HCEC 1CT (cell line): ENCODE measurements around the gene SLC43A1.
A peak's percentile ranks its signal among the peaks of the same experiment; 100 is the strongest.

Experiments used
- DNase-seq: peaks from one replicate; pipeline ENCODE4 v3.0.0-alpha.2; 2017

SLC43A1 gene

GRCh38 chr11:57527056-57527631 is 11.6 kb upstream of the SLC43A1 start:
- peak; percentile 50 for DNase-seq

- DNase-seq: no peak
Observed at GRCh38 chr11:57523419-57523818, 7.9 kb upstream of the SLC43A1 start.

DNA sequence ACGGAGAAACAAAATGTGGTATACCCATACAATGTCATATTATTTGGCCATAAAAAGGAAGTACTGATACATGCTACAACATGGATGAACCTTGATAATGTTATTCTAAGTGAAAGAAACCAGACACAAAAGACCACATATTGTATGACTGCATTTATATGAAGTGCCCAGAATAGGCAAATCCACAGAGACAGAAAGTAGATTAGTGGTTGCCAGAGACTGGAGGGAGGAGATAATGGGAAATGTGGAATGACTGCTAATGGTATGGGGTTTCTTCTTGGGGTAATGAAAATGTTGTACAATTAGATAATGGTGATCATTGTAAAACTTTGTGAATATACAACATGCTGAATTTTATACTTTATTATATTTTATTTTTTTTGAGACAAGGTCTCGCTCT is 5.6 kb upstream of the SLC43A1 start:
- DNase-seq: no peak

DNA sequence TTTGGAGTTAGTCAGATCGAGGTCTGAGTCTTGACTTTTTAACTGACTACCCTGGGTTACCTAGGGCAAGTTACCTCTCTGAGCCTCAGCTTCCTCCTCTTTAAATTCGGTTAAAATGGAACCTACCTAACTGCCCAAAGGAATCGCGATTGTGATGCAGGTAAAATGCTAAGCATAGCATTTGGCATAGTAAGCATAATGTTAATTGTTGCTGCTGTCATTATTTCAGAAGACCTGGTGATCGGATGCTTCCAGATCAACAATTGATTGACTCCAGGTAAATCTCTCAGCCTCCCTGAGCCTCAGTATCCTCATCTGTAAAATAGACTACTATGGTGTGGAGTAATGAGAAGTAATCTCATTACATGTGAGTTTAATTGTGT is 550 bp upstream of the SLC43A1 start:
- DNase-seq: no peak

GRCh38 chr11:57514538-57515331 is 767 bp downstream of the SLC43A1 start:
- peak; percentile 30 for DNase-seq

- peak; percentile 13 for DNase-seq
Observed at GRCh38 chr11:57513911-57514537, 1.5 kb downstream of the SLC43A1 start.

DNA sequence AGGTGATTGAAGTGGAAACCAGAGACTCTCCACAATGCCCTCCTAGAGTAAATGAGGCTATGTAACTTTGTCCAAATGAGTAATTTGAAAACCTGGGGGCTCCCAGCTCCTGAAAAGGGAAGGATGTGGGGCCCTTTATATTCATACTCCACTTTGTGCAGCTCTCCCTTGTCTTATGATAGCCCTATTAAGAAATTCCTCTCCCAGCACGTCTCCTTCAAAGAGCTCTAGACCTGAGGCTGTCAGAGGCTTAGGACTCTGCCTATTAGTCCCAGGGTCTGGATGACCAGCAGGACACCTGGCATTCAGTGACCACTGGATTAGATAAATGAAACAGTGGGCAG is 2.1 kb downstream of the SLC43A1 start:
- no peak for DNase-seq

GRCh38 chr11:57512646-57513451 is 2.7 kb downstream of the SLC43A1 start:
- no peak for DNase-seq

DNA sequence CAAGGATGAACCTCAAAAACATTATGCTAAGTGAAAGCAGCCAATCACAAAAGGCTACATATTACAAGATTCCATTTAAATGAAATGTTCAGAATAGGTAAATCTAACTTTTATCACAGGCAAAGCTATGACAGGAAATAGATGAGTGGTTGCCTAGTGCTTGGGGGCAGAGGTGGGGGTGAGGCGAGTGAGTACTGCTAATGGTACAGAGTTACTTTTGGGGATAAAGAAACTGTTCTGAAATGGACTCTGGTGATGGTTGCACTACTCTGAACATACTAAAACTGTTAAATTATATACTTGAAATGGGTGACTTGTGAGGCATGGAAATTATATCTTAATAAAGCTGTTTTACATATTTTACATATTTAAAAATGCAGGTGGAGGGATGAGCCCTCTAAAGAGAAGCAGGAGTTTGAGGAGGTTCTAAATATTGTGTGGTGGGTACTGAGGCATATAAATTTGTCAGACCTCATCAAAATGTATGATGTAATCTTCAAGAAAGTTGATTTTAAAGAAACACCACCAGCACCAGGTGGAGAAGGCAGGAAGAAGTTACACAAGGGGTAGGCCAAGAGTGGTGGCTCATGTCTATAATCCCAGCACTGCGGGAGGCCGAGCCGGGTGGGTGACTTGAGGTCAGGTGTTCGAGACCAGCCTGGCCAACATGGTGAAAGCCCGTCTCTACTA is 3.6 kb downstream of the SLC43A1 start:
- DNase-seq: no peak

GRCh38 chr11:57508341-57509170 is 6.9 kb downstream of the SLC43A1 start:
- no peak for DNase-seq

DNA sequence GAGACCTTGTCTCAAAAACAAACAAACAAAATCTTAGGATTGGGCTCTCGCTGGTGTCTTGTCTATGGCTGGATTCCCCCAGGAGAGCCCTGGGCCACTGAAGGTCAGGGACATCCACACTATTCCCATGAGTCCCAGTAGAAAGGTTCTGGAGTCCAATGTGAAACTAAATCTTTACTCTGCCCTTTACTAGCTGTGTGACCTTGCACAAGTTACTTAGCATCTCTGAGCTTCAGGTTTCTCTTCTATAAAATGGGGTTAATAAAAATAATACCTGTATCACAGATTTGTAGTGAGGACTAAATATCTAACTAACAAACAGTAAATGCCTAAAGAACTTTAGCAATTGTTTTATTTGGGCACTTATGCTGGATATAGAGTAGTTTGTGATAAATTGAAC is 9.0 kb downstream of the SLC43A1 start:
- DNase-seq: no peak

- no peak for DNase-seq
Observed at GRCh38 chr11:57504511-57504910, 11.0 kb downstream of the SLC43A1 start.

DNA sequence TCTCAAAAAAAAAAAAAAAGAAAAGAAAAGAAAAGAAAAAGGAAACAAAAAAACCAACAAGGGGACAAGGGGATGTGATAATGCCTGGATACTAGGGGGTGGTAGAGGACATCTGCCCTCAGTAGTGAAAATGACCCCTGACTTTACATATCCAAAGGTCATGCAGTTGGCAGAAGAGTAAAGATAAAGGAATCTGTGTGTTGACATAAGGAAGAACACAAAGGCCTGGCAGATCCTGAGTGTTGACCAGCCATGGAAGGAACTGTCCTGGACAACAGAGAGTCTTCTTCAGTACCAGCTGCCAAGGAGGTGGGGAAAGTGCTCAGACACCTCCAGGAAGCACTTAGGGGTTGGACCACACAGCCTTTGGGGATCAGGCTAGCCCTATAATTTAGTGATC is 12.6 kb downstream of the SLC43A1 start:
- no peak for DNase-seq

DNA sequence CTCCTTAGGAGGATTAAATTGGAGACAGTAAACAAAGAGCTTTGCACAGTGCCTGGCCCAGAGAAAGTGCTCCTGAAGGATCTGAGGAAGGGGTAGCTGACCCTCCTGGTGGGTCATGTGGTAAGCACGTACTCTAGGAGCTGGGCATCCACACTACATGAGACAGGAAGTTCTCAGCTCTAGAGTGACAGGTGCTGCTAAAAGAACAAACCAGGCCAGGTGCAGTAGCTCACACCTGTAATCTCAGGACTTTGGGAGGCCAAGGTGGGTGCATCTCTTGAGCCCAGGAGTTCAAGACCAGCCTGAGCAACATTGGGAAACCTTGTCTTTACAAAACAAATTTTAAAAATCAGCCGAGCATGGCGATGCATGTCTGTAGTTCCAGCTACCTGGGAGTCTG is 13.1 kb downstream of the SLC43A1 start:
- DNase-seq: no peak

DNA sequence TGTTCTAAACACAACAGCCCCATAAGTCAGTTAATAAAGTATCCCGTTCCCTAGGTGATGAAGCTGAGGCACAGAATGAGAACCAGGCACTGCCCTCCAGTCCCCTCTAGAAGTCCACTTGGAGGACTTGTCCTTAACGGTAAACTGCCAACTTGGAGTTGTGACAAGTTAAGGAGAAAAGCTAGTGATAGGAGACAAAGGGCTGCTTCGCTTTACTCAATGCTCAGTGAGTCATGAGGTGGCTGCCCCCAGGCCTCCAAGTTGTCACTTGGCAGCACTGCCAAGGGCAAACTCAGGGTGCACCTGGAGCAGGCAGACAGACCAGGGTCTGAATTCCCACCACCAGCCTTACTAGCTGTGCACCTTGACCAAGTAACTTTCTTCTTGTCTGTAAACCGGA is 13.5 kb downstream of the SLC43A1 start:
- no peak for DNase-seq

- DNase-seq: no peak
Observed at GRCh38 chr11:57500926-57501325, 14.6 kb downstream of the SLC43A1 start.

GRCh38 chr11:57500515-57500914 is 15.0 kb downstream of the SLC43A1 start:
- no peak for DNase-seq

- DNase-seq: no peak
Observed at GRCh38 chr11:57499983-57500461, 15.5 kb downstream of the SLC43A1 start.

GRCh38 chr11:57499413-57499982 is 16.0 kb downstream of the SLC43A1 start:
- peak; percentile 90 for DNase-seq

DNA sequence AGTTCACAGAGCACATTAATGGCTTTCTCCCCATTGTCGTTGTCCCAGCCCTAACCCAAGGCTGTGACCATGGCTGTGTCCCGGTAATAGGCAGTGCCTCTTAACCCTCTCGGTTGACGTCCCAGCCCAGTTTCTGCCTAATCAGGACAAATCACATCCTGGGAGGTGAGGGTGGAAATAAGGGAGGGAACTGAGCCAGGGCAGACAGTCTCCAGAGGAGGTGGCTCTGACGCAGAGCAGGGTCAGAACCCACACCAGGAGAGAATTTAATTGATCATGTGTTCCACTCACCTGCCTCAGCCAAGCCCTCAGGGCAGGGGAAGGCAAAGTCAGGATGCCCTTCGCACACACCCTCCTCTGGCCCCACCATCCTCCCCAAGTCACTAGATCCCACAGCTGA is 17.0 kb downstream of the SLC43A1 start:
- DNase-seq: no peak
